GM12873 (cell line): ENCODE measurements around the gene PRPF6.

ENCODE experiments used
- CTCF ChIP-seq: IDR thresholded peaks from 2 replicates; pipeline ENCODE4 v1.5.1; 2012; ENCODE audit warnings: low read depth, mild to moderate bottlenecking, moderate library complexity, low read length, control low read depth; ENCODE audit not compliant: insufficient read depth; ENCODE audit errors: missing control alignments

PRPF6 gene

DNA sequence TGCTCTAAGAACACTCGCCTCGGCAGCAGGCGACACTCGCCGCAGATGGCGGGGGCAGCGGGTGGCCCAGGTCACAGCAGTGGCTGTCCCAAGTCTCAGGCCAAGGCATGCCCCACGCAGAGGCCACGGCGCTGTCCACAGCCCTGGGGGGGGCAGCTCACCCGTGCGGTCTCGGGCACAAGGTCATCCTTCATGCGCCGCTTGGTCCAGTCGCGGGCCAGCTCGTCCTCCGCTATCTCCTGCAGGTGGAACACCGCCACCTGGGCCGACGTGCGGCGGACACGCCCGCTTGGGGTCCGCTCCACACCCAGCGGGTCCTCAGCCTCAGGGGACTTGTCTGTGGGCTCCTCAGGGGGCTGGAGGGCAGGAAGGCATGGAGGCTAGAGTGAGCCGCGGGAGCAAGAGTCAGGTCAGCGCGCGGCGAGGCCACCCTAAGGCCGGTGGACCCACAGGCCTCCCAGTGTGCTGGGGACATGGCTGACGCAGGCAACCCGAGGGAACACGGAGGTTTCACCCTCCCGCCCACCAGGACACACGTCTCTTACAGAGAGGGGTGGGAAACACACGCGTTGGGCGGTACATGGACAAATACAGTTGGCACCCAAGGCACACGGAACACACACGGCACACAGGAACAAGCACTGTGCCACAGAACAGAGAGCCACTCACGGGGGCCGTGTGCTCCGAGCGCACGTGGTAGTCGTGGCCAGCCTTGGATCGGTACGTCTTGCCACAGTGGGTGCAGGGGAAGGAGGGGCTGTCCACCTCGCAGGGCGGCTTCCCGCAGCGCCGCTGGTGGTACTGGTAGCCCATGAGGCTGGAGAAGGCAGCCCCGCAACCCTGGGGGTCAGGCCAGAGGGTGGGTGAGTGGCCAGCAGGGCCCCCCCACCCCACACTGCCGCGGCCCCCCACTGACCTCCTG, 18.2 kb upstream of the PRPF6 start:
- no peak for TF ChIP-seq CTCF

DNA sequence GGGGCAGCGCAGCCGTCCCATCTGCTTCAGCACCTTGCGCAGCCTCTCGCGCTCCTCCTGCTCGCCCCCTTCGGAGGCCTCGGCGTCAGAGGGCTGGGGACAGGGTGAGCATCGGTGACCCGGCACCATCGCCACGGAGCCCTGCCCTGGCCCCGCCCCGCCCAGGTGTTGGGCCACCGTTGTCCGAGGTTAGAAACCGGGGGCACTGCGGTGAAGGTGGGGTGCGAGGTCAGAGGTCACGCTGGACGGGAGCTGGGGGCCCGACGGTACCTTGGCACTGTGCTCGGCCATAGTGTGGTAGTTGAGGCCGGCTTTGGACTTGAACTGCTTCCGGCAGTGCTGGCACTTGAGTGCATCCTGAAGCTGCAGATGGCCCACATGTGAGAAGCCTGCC, 17.6 kb upstream of the PRPF6 start:
- no peak for TF ChIP-seq CTCF

DNA sequence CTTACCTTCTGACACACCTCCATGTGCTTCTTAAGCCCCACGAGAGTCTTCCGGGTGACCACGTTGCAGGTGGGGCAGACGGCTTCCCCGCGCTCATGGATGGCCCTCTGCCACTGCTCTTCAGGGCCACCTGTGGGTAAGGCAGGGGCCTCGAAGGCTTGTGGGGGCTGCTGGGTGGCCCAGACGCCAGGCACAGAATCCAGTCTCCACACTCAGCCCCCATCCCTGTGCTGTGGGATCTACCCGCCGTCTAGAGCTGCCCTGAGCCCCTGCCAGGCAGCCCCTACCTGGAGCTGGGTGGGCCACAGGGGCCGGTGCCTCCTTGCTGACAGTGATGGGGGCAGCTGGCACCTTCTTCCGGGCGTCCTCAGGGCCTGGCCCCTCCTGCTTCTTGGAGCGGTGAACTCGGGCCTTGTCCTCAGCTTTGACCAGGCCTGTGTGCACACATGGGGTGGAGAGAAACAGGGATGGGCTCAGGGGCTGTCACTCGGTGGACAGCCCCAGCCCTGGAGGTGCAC, 17.1 kb upstream of the PRPF6 start:
- no peak for TF ChIP-seq CTCF

GRCh38 chr20:63964412-63964811, 16.5 kb upstream of the PRPF6 start:
- TF ChIP-seq CTCF = no peak

- TF ChIP-seq CTCF = no peak
These were observed 14.6 kb upstream of the PRPF6 start for GRCh38 chr20:63966172-63966943.

DNA sequence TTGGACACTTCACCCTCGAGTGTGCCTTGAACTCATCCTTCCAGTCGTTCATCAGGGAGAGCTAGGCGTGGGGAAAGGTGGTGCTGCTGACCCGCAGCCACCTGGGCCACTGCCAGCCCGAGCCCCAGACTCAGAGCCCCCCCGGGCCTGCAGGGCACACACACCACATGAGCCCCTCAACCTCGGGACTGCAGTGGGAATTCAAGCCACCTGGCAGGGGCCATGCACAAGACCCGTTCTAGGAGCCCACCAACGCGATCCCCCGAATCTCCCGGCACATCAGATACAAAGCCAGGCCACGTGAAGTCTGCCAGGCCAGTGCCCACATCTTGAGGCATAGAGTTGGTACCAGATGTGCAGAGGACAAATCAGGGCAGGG, 14.0 kb upstream of the PRPF6 start:
- TF ChIP-seq CTCF = no peak
